ENCODE measurements around the gene SMC4. TPM values are rescaled to one million over a fixed set of nuclear protein-coding genes. Genes with fewer than 3 reads are reported as not detected.

The SMC4 gene
- total RNA-seq, 1 experiment from 2014 or later, result 58.0 TPM

DNA sequence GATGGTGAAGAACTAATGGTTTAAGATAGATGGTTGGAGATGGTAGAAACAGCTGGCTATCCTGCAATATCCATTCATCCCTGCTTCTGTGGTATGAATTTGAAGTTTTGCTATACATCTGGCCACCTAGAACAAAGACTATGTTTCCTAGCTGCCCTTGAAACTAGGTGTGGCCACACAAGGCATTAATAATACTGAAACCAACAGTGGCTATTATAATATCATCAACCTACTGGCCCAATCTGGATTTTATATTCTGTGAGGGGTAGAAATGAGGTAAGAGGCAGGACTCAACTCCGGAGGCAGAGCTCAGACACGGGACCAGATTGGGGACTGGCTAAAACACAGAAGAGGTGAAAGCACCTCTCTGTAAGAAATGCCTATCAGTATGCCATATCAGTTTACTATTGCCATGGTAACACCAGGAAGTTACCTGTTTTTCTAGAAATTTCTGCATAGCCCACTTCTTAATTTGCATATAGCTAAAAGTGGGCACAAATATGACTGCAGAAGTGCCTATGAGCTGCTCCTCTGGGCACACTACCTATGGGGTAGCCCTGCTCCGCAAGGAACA lies 8.8 kb upstream of the SMC4 start:
- no peak for DNase-seq (ENCODE audit: low read depth, low spot score)
- in situ Hi-C loops (cut with HindIII; ENCODE audit: low pct_unique_long_range_greater_than_20kb, low sequenced_read_pairs), result no loop called here

GRCh38 chr3:160392798-160393197 lies 6.7 kb upstream of the SMC4 start:
- in situ Hi-C loops (cut with HindIII; ENCODE audit: low pct_unique_long_range_greater_than_20kb, low sequenced_read_pairs), result no loop called here
- DNase-seq (ENCODE audit: low read depth, low spot score), result no peak

- in situ Hi-C loops (cut with HindIII; ENCODE audit: low pct_unique_long_range_greater_than_20kb, low sequenced_read_pairs), result no loop called here
- DNase-seq (ENCODE audit: low read depth, low spot score), result no peak
Observed at GRCh38 chr3:160393346-160394008, 6.0 kb upstream of the SMC4 start.

DNA sequence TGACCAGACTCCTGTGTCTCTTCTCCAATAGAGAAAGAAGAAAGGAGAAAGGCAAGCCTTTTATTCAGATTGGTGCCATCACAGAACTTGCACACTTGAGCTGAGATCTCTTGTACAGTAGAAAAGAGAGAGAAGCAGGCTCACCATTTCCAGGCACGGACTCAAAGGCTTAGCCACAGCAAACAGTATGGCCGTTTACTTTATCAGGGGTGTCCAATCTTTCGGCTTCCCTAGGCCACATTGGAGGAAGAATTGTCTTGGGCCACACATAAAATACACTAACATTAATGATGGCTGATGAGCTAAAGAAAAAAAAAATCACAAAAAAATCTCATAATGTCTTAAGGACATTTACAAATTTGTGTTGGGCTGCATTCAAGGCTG lies 5.4 kb upstream of the SMC4 start:
- DNase-seq (ENCODE audit: low read depth, low spot score), result no peak
- in situ Hi-C loops (cut with HindIII; ENCODE audit: low pct_unique_long_range_greater_than_20kb, low sequenced_read_pairs), result no loop called here

- in situ Hi-C loops (cut with HindIII; ENCODE audit: low pct_unique_long_range_greater_than_20kb, low sequenced_read_pairs), result no loop called here
- DNase-seq (ENCODE audit: low read depth, low spot score), result no peak
Observed at GRCh38 chr3:160395297-160395696, 4.2 kb upstream of the SMC4 start.

DNA sequence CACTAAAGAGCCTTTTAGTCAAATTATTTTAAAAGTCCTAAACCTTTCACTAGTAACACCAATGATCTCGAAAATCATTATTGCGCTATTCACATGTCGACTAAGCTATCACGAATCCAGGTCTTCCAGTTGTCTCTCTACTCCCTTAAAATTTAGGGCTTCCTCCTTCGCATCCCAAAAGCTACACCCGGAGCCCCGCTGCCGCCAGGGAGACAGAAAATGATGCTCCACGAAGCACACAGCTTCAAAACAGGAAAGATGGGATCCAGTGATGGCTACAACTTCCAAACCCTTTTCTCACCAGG lies 678 bp upstream of the SMC4 start:
- in situ Hi-C loops (cut with HindIII; ENCODE audit: low pct_unique_long_range_greater_than_20kb, low sequenced_read_pairs), result no loop called here
- DNase-seq (ENCODE audit: low read depth, low spot score), result no peak

- peak; percentile 32 for DNase-seq (ENCODE audit: low read depth, low spot score)
- in situ Hi-C loops (cut with HindIII; ENCODE audit: low pct_unique_long_range_greater_than_20kb, low sequenced_read_pairs), result no loop called here
Observed at GRCh38 chr3:160400030-160400701, 716 bp downstream of the SMC4 start.

- in situ Hi-C loops (cut with HindIII; ENCODE audit: low pct_unique_long_range_greater_than_20kb, low sequenced_read_pairs), result no loop called here
- no peak for DNase-seq (ENCODE audit: low read depth, low spot score)
Observed at GRCh38 chr3:160400702-160401150, 1.3 kb downstream of the SMC4 start.

DNA sequence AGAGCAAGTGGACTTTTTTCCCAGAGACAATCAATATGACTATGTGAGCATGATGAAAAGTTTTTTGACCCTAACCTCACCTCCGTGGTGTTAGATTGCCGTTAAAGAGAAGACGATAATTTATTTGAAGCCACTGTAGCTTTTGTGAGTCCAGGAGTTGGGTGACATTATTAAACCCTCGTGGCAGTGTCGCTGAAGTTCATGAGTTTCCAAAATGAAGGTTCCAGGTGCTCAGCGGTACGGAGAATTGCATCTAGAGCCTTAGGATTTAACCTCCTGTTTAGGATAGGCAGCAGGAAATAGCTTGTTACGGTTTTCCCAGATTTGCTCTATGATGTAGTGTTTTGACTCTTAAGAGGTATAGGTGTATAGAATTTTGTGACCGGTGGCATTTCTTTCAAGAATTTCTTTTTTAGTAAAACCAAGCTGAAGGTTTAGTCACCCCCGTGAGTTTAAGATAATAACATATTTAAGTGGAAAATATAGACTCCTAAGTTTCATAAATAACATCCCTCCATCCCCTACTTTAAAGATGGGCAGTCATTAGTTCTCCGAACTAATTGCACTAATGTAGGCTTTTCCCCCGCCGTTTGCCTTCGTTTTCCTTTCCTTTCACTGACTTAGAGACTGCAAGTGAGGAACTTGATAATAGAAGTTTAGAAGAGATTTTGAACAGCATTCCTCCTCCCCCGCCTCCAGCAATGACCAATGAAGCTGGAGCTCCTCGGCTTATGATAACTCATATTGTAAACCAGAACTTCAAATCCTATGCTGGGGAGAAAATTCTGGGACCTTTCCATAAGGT lies 2.0 kb downstream of the SMC4 start:
- peak; percentile 54 for DNase-seq (ENCODE audit: low read depth, low spot score)
- in situ Hi-C loops (cut with HindIII; ENCODE audit: low pct_unique_long_range_greater_than_20kb, low sequenced_read_pairs), result no loop called here

DNA sequence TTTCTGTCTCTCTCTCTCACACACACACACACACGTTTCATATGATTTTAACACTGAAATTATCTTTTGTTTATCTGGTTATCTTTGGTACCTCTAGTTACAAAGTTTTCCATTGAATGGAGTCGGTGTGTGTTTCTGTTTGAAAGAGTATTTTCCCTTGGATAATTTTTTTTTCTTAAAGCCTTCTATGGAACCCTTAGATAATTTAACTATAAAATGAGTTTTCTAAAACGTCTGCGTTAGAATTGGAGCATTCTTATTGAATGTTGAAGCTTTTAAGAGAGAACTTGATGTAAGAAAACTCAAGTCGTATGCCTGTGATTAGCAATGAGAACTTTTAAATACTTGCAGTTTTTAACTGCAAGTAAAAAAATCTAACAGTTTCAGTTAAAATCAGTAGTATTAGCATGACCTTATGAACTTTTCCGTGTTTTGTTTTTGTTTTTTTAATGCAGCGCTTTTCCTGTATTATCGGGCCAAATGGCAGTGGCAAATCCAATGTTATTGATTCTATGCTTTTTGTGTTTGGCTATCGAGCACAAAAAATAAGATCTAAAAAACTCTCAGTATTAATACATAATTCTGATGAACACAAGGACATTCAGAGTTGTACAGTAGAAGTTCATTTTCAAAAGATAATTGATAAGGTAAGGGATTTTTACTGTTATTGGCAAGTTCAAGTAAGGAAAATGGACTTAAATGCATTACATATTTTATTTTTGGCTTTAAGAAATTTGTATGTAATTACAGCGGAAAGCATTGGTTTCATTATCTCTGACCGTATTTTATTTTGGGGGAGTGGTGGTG lies 3.0 kb downstream of the SMC4 start:
- in situ Hi-C loops (cut with HindIII; ENCODE audit: low pct_unique_long_range_greater_than_20kb, low sequenced_read_pairs), result no loop called here

GRCh38 chr3:160403028-160403545 lies 3.6 kb downstream of the SMC4 start:
- peak; percentile 14 for DNase-seq (ENCODE audit: low read depth, low spot score)
- in situ Hi-C loops (cut with HindIII; ENCODE audit: low pct_unique_long_range_greater_than_20kb, low sequenced_read_pairs), result no loop called here

More for the DNA sequence above, 3.0 kb downstream of the SMC4 start:
- DNase-seq (ENCODE audit: low read depth, low spot score), result no peak

GRCh38 chr3:160403796-160404470 lies 4.5 kb downstream of the SMC4 start:
- in situ Hi-C loops (cut with HindIII; ENCODE audit: low pct_unique_long_range_greater_than_20kb, low sequenced_read_pairs), result no loop called here
- DNase-seq (ENCODE audit: low read depth, low spot score), result peak; percentile 15

GRCh38 chr3:160409812-160410610 lies 10.6 kb downstream of the SMC4 start:
- DNase-seq (ENCODE audit: low read depth, low spot score), result no peak
- in situ Hi-C loops (cut with HindIII; ENCODE audit: low pct_unique_long_range_greater_than_20kb, low sequenced_read_pairs), result no loop called here

- DNase-seq (ENCODE audit: low read depth, low spot score), result no peak
- in situ Hi-C loops (cut with HindIII; ENCODE audit: low pct_unique_long_range_greater_than_20kb, low sequenced_read_pairs), result no loop called here
Observed at GRCh38 chr3:160412477-160412876, 13.0 kb downstream of the SMC4 start.

DNA sequence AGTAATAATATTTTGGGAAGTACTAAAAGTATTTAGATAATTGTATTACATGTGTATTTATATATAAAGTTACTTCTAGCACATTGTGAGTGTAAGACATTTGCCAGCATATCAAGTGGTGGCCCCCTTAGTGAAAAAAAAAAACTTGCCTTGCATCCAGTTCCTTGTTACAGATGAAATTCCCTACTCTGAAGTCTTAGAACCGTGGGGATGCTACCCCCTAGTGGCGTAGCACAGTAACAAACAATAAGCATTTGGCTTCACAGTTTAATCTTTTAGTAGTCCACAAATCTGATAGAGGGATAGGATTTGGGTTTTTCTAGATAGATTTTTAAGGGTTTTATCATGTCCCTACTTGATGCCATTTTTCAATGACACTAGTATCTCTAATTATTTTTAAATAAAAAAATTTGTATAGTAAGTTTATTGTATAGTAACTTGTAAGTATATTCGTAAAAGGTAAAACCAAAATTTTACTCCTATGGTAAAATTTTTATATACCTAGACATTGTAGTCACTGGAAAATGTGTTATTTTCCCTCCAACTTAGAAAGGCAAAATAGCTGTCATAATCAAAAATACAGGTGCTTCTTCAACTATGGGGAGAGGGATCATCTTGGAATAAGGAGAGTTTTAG lies 14.3 kb downstream of the SMC4 start:
- in situ Hi-C loops (cut with HindIII; ENCODE audit: low pct_unique_long_range_greater_than_20kb, low sequenced_read_pairs), result no loop called here
- DNase-seq (ENCODE audit: low read depth, low spot score), result peak; percentile 85

- in situ Hi-C loops (cut with HindIII; ENCODE audit: low pct_unique_long_range_greater_than_20kb, low sequenced_read_pairs), result no loop called here
- no peak for DNase-seq (ENCODE audit: low read depth, low spot score)
Observed at GRCh38 chr3:160417311-160417710, 17.9 kb downstream of the SMC4 start.
